22Rv1 (cell line): ENCODE results near the gene GPC6.

Experiments used
- ZFX ChIP-seq: fragments of 450-650 bp; IDR thresholded peaks from 2 replicates; pipeline ENCODE4 v1.6.1; 2017; ENCODE audit warnings: antibody characterized with exemption, borderline replicate concordance
- TF ChIP-seq, protein P1 (sequence below): fragments of 450-650 bp; IDR thresholded peaks from 2 replicates; pipeline ENCODE4 v1.5.1; 2017; ENCODE audit warnings: mild to moderate bottlenecking

DNA sequence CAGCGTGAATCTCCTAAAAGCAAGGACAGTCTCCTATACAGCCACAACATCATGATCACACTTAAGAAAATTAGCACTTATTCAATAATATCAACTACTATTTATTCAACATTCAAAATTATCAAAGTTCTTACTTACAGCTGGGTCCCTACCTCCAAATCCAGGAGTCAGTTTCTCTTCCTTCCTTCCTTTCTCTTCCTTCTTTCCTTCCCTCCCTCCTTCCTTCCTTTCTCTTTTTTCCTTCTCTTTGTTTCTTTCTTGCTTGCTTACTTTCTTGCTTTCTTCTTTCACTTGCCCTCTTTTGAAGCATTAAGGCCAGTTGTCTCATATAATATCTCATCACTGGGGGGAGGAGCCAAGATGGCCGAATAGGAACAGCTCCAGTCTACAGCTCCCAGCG is 1145.2 kb downstream of the GPC6 start:
- TF ChIP-seq, protein P1, sequence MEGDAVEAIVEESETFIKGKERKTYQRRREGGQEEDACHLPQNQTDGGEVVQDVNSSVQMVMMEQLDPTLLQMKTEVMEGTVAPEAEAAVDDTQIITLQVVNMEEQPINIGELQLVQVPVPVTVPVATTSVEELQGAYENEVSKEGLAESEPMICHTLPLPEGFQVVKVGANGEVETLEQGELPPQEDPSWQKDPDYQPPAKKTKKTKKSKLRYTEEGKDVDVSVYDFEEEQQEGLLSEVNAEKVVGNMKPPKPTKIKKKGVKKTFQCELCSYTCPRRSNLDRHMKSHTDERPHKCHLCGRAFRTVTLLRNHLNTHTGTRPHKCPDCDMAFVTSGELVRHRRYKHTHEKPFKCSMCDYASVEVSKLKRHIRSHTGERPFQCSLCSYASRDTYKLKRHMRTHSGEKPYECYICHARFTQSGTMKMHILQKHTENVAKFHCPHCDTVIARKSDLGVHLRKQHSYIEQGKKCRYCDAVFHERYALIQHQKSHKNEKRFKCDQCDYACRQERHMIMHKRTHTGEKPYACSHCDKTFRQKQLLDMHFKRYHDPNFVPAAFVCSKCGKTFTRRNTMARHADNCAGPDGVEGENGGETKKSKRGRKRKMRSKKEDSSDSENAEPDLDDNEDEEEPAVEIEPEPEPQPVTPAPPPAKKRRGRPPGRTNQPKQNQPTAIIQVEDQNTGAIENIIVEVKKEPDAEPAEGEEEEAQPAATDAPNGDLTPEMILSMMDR: no peak
- TF ChIP-seq ZFX: no peak
